KMS-11 (cell line): ENCODE results near the gene SMARCB1.

Source experiments
- H2AFZ ChIP-seq: fragments of 200-600 bp; sonication (generic); 2 replicates; pipeline ENCODE4 v1.6.1; 2016; ENCODE audit warnings: antibody characterized with exemption, mixed run types, low read depth
- H3K27ac ChIP-seq: fragments of 200-600 bp; sonication (generic); 2 replicates; pipeline ENCODE4 v1.6.1; 2016; ENCODE audit warnings: mild to moderate bottlenecking, mixed run types
- H3K27me3 ChIP-seq: fragments of 200-600 bp; sonication (generic); 2 replicates; pipeline ENCODE4 v1.6.1; 2017; ENCODE audit warnings: mild to moderate bottlenecking, low read depth, mixed run types, moderate library complexity; ENCODE audit not compliant: insufficient read depth
- H3K36me3 ChIP-seq: fragments of 200-600 bp; sonication (generic); 2 replicates; pipeline ENCODE4 v1.6.1; 2017; ENCODE audit warnings: mild to moderate bottlenecking, mixed run types; ENCODE audit not compliant: insufficient read depth
- H3K4me1 ChIP-seq: fragments of 200-600 bp; sonication (generic); 2 replicates; pipeline ENCODE4 v1.6.1; 2016; ENCODE audit warnings: mild to moderate bottlenecking, low read depth, mixed run types; ENCODE audit not compliant: poor library complexity, severe bottlenecking
- H3K4me2 ChIP-seq: fragments of 200-600 bp; sonication (generic); 2 replicates; pipeline ENCODE4 v1.7.0; 2016; ENCODE audit warnings: mild to moderate bottlenecking, mixed run types
- H3K4me3 ChIP-seq: fragments of 200-600 bp; sonication (generic); IDR thresholded peaks from 2 replicates; pipeline ENCODE4 v1.6.1; 2017; ENCODE audit warnings: low read depth, low read length, mixed read lengths; ENCODE audit not compliant: insufficient read depth
- H3K79me2 ChIP-seq: fragments of 200-600 bp; sonication (generic); 2 replicates; pipeline ENCODE4 v1.6.1; 2016; ENCODE audit warnings: low read depth, mixed run types; ENCODE audit not compliant: insufficient read depth
- H3K9ac ChIP-seq: fragments of 200-600 bp; sonication (generic); 2 replicates; pipeline ENCODE4 v1.6.1; 2016; ENCODE audit warnings: mild to moderate bottlenecking, mixed run types
- H4K20me1 ChIP-seq: fragments of 200-600 bp; sonication (generic); 2 replicates; pipeline ENCODE4 v1.6.1; 2016; ENCODE audit warnings: mild to moderate bottlenecking, mixed run types; ENCODE audit not compliant: insufficient read depth
- TF ChIP-seq, protein P1 (sequence below): fragments of 200-600 bp; sonication (generic); conservative IDR thresholded peaks from 2 replicates; pipeline ENCODE4 v1.6.1; 2017; ENCODE audit warnings: low read depth, mild to moderate bottlenecking, antibody characterized with exemption, low read length, moderate library complexity, mixed read lengths

Gene SMARCB1

DNA sequence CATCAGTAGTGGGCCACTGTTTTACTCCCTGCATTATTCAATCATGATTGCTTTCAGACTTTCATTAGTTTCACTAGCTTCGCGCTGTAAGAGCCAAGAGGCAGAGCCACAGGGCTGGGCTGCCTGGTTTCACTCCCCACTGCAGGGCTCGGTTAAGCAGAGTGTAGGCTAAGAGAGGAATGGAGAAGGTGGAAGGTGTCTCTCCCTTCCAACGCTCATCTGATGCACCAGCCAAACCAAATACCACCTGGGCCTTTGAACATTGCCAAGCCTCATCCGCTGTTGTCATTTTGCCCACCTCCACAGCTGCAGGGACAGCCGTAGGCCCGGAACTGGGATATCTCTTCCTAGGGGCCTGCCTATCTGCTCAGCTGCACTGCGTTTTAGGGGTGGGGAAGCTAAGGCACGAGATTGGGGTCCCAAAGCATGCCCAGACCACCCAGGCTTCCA lies 480 bp upstream of the SMARCB1 start:
- peak overlapping the region; percentile 96 for H3K9ac ChIP-seq
- H3K4me1 ChIP-seq = peaks cover 50% of the 10 kb centered on the region
- H3K4me3 ChIP-seq = no peak overlapping the region
- peak overlapping the region; percentile 98 for H3K27ac ChIP-seq
- no peaks in the 10 kb centered on the region for H3K27me3 ChIP-seq
- H4K20me1 ChIP-seq = peaks cover 21% of the 10 kb centered on the region
- H3K36me3 ChIP-seq = no peaks in the 10 kb centered on the region
- peak overlapping the region; percentile 75 for H2AFZ ChIP-seq
- peak overlapping the region; percentile 98 for H3K4me2 ChIP-seq
- TF ChIP-seq, protein P1, sequence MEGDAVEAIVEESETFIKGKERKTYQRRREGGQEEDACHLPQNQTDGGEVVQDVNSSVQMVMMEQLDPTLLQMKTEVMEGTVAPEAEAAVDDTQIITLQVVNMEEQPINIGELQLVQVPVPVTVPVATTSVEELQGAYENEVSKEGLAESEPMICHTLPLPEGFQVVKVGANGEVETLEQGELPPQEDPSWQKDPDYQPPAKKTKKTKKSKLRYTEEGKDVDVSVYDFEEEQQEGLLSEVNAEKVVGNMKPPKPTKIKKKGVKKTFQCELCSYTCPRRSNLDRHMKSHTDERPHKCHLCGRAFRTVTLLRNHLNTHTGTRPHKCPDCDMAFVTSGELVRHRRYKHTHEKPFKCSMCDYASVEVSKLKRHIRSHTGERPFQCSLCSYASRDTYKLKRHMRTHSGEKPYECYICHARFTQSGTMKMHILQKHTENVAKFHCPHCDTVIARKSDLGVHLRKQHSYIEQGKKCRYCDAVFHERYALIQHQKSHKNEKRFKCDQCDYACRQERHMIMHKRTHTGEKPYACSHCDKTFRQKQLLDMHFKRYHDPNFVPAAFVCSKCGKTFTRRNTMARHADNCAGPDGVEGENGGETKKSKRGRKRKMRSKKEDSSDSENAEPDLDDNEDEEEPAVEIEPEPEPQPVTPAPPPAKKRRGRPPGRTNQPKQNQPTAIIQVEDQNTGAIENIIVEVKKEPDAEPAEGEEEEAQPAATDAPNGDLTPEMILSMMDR = no peak
- peaks cover 41% of the 10 kb centered on the region for H3K79me2 ChIP-seq

DNA sequence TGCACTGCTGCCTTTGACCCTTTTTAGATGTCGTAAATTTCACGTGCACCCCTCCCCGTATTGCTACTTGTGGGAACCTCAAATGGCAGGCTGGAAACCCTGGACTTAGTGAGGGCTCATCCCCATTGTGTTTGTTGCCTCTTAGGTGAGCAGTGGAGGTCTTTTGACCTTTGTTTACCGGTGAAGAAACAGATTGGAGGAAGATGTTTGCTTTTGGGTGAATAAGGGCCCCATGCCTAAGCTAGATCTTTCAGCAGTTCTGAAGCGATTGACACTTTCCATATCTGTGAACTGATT lies 782 bp downstream of the SMARCB1 start:
- H3K4me3 ChIP-seq = peak overlapping the region; percentile 61
- H3K27ac ChIP-seq = peak overlapping the region; percentile 98; the same call in 1 of the 2 replicates
- H3K4me2 ChIP-seq = peak overlapping the region; percentile 97
- TF ChIP-seq, protein P1 = no peak
- peaks cover 52% of the 10 kb centered on the region for H3K79me2 ChIP-seq
- peak overlapping the region; percentile 96; the same call in 1 of the 2 replicates for H3K9ac ChIP-seq
- peaks cover 50% of the 10 kb centered on the region for H3K4me1 ChIP-seq
- H2AFZ ChIP-seq = 0 out of 2 replicates have a peak overlapping the region, but pooled peaks have one; percentile 14
- peaks cover 21% of the 10 kb centered on the region for H4K20me1 ChIP-seq
- H3K27me3 ChIP-seq = no peaks in the 10 kb centered on the region
- no peaks in the 10 kb centered on the region for H3K36me3 ChIP-seq

- H3K79me2 ChIP-seq = peaks cover 52% of the 10 kb centered on the region
- H4K20me1 ChIP-seq = peaks cover 21% of the 10 kb centered on the region
- peak overlapping the region; percentile 98; the same call in 1 of the 2 replicates for H3K27ac ChIP-seq
Measured at GRCh38 chr22:23787910-23788309, 1.1 kb downstream of the SMARCB1 start.

DNA sequence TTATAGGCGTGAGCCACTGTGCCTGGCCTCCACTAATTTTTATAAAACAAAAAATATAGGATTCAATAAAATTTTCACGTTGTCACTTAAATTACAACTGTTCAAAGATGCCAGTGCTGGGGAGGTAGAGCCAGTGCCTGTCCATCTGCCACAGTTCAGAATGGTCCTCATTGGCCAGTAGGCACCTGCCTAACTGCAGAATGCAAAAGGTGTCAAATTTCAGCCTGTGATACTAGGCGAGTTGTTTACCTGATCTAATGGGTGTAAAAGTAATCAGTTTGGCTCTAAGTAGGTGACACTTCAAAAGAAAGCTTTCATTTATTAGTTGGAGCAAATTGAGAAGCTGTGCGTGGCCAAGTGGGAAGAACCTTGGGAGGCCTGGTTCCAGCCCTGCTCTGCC lies 2.4 kb downstream of the SMARCB1 start:
- H3K79me2 ChIP-seq = peaks cover 52% of the 10 kb centered on the region
- H3K4me3 ChIP-seq = no peak overlapping the region
- H3K36me3 ChIP-seq = peaks cover 2% of the 10 kb centered on the region; the same call in 1 of the 2 replicates
- peaks cover 48% of the 10 kb centered on the region for H3K4me1 ChIP-seq
- no peak overlapping the region for H2AFZ ChIP-seq
- H3K4me2 ChIP-seq = peak overlapping the region; percentile 97
- H3K27me3 ChIP-seq = no peaks in the 10 kb centered on the region
- peaks cover 21% of the 10 kb centered on the region for H4K20me1 ChIP-seq
- TF ChIP-seq, protein P1 = no peak
- no peak overlapping the region for H3K9ac ChIP-seq
- no peak overlapping the region for H3K27ac ChIP-seq

More at GRCh38 chr22:23787910-23788309, 1.1 kb downstream of the SMARCB1 start:
- Histone ChIP-seq H3K27me3 (no peaks in the 10 kb centered on the region), H3K4me3 (peak overlapping the region; percentile 61), H3K4me2 (peak overlapping the region; percentile 97), H2AFZ (no peak overlapping the region), H3K4me1 (peaks cover 50% of the 10 kb centered on the region), H3K36me3 (no peaks in the 10 kb centered on the region), H3K9ac (peak overlapping the region; percentile 96; the same call in 1 of the 2 replicates)
- TF ChIP-seq, protein P1 = no peak
